Ascending aorta (tissue), 2 donors: ENCODE measurements around the gene ITIH3. TPM values are rescaled to one million over a fixed set of nuclear protein-coding genes. Genes with fewer than 3 reads are reported as not detected.

Source experiments
- DNase-seq, 2 donors: peaks; one replicate each; pipeline ENCODE4 v3.0.0-alpha.2; 2019; ENCODE audit warnings: low spot score in 2 of 2
- H3K27ac ChIP-seq, 2 donors: fragments of 200-600 bp; sonication (generic); one replicate each; pipeline ENCODE4 v1.5.1; 2016 to 2017; ENCODE audit warnings: mild to moderate bottlenecking in 1 of 2
- H3K27me3 ChIP-seq: fragments of 200-600 bp; sonication (generic); one replicate; pipeline ENCODE4 v1.5.1; 2017
- H3K36me3 ChIP-seq, 2 donors: fragments of 200-600 bp; sonication (generic); one replicate each; pipeline ENCODE4 v1.5.1; 2016
- H3K4me1 ChIP-seq, 2 donors: fragments of 200-600 bp; sonication (generic); one replicate each; pipeline ENCODE4 v1.5.1; 2016 to 2017; ENCODE audit warnings: mild to moderate bottlenecking in 1 of 2
- H3K4me3 ChIP-seq, 2 donors: fragments of 200-600 bp; sonication (generic); one replicate each; pipeline ENCODE4 v1.5.1; 2016 to 2017; ENCODE audit warnings: mild to moderate bottlenecking in 1 of 2
- H3K9me3 ChIP-seq, 2 donors: fragments of 200-600 bp; sonication (generic); one replicate each; pipeline ENCODE4 v1.5.1; 2016
- CTCF ChIP-seq, 3 experiments: fragments of 200-600 bp in 2 of 3; fragments of 450-650 bp in 1 of 3; sonication (generic) in 2 of 3; IDR thresholded peaks; one replicate each; pipeline ENCODE4 v1.5.1; 2016 to 2019; ENCODE audit warnings: antibody characterized with exemption in 3 of 3, mild to moderate bottlenecking in 1 of 3, moderate library complexity in 1 of 3
- intact Hi-C: fragments of 100-400 bp; cut with DNase I; formaldehyde crosslinking; loops from one replicate; pipeline ENCODE4 v1.15.1; 2023
- total RNA-seq: library from RNA; depleted of rRNA; stranded (reverse); fragments of >200 nt; gene quantifications from one replicate; pipeline ENCODE4 v1.1.0, GENCODE V29; 2016

Gene ITIH3
- total RNA-seq, 1 donor from 2014 or later = 38.3 TPM

- H3K9me3 ChIP-seq = no peaks in the 10 kb centered on the region
- H3K36me3 ChIP-seq = peaks cover 39 to 48% of the 10 kb centered on the region in 2 donors
- no peak for DNase-seq
- no peak for TF ChIP-seq CTCF (IDR thresholded peaks at IDR 0.05)
- peaks cover 11 to 29% of the 10 kb centered on the region in 2 donors for H3K4me1 ChIP-seq
- peak overlapping the region; percentile 89 to 92 for H3K27ac ChIP-seq
- no peaks in the 10 kb centered on the region for H3K27me3 ChIP-seq
- H3K4me3 ChIP-seq = no peak overlapping the region
- intact Hi-C loops = loop anchor here (5.0 kb wide), 1 partner anchor 201 kb away; the partner anchor contains the start of gene SFMBT1
Observed at GRCh38 chr3:52846432-52846965, 51.9 kb downstream of the ITIH3 start.

- H3K4me3 ChIP-seq = no peak overlapping the region
- H3K4me1 ChIP-seq = peaks cover 11 to 29% of the 10 kb centered on the region in 2 donors
- H3K27ac ChIP-seq = peak overlapping the region; percentile 89 to 92
- peaks cover 38 to 48% of the 10 kb centered on the region in 2 donors for H3K36me3 ChIP-seq
- intact Hi-C loops = loop anchor here (5.0 kb wide), 1 partner anchor 200 kb away; the partner anchor contains the start of gene SFMBT1
- no peaks in the 10 kb centered on the region for H3K9me3 ChIP-seq
- DNase-seq = no peak
- TF ChIP-seq CTCF (IDR thresholded peaks at IDR 0.05) = no peak
- H3K27me3 ChIP-seq = no peaks in the 10 kb centered on the region
Observed at GRCh38 chr3:52847241-52847640, 52.6 kb downstream of the ITIH3 start.

- intact Hi-C loops = loop anchor here (5.0 kb wide), 1 partner anchor 200 kb away; the partner anchor contains the start of gene SFMBT1
- DNase-seq = no peak
- Histone ChIP-seq H3K36me3 (peaks cover 34 to 48% of the 10 kb centered on the region in 2 donors), H3K4me1 (peaks cover 11 to 29% of the 10 kb centered on the region in 2 donors), H3K4me3 (no peak overlapping the region), H3K27ac (peak overlapping the region; percentile 89 to 92), H3K27me3 (no peaks in the 10 kb centered on the region), H3K9me3 (no peaks in the 10 kb centered on the region)
- no peak for TF ChIP-seq CTCF (IDR thresholded peaks at IDR 0.05)
Observed at GRCh38 chr3:52847726-52848125, 53.1 kb downstream of the ITIH3 start.

- peaks cover 37 to 53% of the 10 kb centered on the region in 2 donors for H3K36me3 ChIP-seq
- no peaks in the 10 kb centered on the region for H3K9me3 ChIP-seq
- no peak for DNase-seq
- no peak for TF ChIP-seq CTCF (IDR thresholded peaks at IDR 0.05)
- peaks cover 11 to 23% of the 10 kb centered on the region in 2 donors for H3K4me1 ChIP-seq
- H3K27ac ChIP-seq = peak overlapping the region; percentile 22 to 92
- no peaks in the 10 kb centered on the region for H3K27me3 ChIP-seq
- intact Hi-C loops = loop anchor here (5.0 kb wide), 1 partner anchor 199 kb away; the partner anchor contains the start of gene SFMBT1
- no peak overlapping the region for H3K4me3 ChIP-seq
Observed at GRCh38 chr3:52848617-52849016, 54.0 kb downstream of the ITIH3 start.

- H3K27me3 ChIP-seq = no peaks in the 10 kb centered on the region
- peak overlapping the region in 1 of 2 donors; percentile 65 for H3K27ac ChIP-seq
- peaks cover 37 to 57% of the 10 kb centered on the region in 2 donors for H3K36me3 ChIP-seq
- H3K4me1 ChIP-seq = peaks cover 5 to 12% of the 10 kb centered on the region in 2 donors
- H3K9me3 ChIP-seq = no peaks in the 10 kb centered on the region
- no peak for DNase-seq
- no peak for TF ChIP-seq CTCF (IDR thresholded peaks at IDR 0.05)
- no peak overlapping the region for H3K4me3 ChIP-seq
- intact Hi-C loops = loop anchor here (2.0 to 5.0 kb wide), 2 partner anchors 85 to 198 kb away; partner anchors contain the start of gene SFMBT1
Observed at GRCh38 chr3:52849656-52850055, 55.1 kb downstream of the ITIH3 start.
